NCI-H2227 treated with DMSO at 0.1 percent for 48 hours (cell line): ENCODE measurements around the gene SMIM23.

Experiments
- DNase-seq: peaks from one replicate; lab custom pipeline; 2025; lab: John Stamatoyannopoulos, UW

Gene SMIM23

GRCh38 chr5:171816666-171817065 is 31.0 kb downstream of the SMIM23 start:
- no peak for DNase-seq

GRCh38 chr5:171820561-171820960 is 34.9 kb downstream of the SMIM23 start:
- DNase-seq = no peak

DNA sequence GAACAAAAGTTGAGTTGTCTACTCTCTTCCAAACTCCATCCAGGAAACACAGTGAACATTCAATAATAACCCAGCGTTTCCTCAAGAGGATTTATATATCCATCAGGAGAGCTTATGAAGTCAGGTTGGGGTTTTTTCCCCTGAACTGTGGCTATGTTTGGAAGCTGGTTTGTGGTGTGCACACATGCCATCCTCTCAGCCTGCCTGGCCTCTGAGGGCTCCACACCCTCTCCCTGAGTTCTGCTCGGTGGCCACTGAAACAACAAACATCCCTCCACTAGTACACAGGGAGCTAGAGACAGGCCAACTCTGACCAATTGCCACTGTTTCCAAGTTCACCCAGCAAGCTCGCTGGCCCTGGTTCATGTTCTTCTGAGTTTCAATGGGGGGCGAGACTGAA is 35.7 kb downstream of the SMIM23 start:
- DNase-seq = no peak

DNA sequence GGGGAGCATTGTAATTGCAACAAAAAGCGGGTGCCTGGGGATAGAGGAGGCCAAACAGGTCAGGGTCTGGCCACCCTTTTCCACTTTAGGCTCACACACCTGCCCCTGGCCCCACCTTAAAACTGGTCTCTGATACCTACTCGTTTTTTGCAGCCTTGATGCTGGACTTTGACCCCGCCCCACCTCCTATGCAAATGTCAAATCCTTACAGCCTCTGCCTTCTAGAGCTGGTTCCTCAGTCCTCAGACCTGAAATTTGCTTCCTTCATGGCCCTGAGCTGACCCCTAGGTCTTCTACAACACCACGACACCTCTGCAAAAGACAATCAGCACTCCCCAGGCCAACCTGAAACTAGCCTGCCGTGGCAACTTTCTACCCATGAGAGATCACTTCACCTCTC is 37.7 kb downstream of the SMIM23 start:
- DNase-seq = no peak

DNA sequence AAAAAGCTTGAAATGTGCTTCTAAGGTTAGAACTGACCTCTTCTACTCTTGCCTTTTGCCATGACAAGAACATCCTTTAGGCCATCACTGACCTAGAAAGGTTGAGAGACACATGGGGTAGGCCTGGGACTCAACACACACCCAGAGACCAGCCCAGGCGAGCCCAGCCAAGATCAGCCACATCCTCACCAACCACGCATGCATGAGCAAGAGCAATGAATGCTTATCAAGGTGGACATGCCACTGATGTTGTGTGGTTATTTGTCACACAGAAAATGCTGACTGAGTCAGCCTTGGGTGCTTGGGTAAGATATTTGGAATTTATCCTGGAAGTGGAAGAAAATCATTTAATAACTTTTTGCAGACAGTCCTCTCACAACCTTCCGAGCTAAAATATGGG is 39.4 kb downstream of the SMIM23 start:
- DNase-seq = no peak

DNA sequence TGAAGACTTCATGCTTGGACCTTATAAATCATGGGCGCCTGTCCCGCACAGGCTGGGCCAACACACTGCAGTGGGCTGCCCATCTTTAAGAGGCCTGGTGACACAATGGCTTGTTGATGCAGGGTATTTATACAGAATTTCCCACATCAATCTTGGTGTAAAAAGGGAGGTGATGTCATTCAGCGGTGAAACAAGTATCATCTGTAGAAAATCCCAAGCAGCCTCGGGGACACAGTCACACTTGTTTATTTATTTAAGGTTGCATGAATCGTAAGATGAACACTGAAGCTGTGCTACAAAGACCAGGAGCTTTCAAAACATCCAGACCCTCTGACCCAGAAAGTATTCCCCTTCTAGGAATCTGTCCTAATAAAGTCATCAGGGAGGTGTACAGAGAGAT is 40.5 kb downstream of the SMIM23 start:
- DNase-seq = no peak

DNA sequence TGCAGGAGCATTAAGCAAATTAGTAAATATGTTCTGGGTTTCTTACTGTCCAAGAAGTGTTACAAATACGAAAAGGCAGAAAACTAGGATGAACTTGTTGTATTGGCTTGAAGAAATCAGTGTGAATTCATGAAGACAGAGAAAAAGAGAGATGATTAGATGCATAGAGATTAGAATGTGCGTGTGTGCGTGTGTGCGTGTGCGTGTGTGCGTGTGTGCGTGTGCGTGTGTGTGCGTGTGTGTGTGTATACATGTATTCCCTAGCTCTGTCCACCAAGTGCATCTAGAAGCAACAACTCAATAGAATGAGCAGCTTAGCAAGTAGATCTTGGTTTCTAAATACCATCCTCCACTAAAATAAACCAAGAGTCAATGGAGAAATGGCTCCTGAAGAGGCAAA is 41.5 kb downstream of the SMIM23 start:
- DNase-seq = no peak

DNA sequence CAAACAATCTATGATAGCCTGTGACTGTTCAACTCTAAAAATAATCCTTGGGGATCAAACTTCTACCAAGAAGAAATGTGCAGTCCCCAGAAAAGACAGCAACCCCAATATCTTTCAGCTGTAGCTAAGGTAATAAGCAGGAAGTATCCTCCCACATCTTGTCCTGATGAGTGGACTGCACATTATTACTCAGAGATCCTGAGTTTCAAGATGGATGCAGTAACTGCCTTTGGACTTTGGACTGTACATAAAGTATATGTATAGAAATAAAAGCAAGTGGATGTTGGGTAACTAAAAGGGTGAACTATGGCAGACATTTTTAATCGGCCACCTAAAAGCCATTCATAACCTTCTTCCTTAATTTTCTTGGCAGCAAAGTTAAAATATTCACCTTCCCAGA is 45.1 kb downstream of the SMIM23 start:
- no peak for DNase-seq

- no peak for DNase-seq
Observed at GRCh38 chr5:171832775-171833174, 47.2 kb downstream of the SMIM23 start.

DNA sequence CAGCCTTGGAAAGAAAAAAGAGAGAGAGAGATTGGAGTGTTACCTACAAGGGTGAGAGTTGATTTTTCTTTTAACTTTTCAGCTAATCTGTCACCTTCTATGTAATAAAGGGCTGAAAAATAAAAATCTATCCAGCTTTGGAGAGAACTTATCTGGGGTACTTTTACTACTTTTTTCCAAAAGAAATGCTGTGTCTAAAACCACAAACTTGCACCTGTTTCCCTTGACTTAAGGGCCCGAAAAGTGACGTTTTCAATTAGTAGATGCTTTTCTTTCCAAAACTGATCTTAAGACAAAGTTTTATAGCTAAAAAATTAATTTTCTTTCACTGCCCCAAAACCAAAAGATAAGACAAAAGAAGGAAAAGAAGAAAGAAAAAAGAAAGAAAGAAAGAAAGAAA is 48.8 kb downstream of the SMIM23 start:
- no peak for DNase-seq

DNA sequence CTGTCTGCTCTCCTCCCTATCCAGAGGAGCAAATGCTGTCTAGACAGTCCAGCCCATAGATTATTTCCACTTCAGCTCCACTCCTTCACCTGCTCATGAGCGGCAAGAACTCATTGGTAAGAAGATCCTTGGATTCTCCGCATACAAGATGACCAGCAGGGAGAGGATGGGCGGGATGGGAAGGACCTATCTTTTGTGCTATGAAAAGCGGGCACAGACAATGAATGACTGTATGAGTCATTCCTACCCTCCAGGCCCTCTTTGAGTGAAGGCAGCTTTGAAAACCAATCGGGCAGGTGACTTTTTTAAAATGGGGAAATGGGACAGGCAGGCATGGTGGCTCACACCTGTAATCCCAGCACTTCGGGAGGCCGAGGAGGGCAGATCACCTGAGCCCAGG is 49.4 kb downstream of the SMIM23 start:
- no peak for DNase-seq

- no peak for DNase-seq
Observed at GRCh38 chr5:171837522-171837921, 51.9 kb downstream of the SMIM23 start.

GRCh38 chr5:171838066-171838465 is 52.4 kb downstream of the SMIM23 start:
- no peak for DNase-seq

- DNase-seq = no peak
Observed at GRCh38 chr5:171839112-171839511, 53.5 kb downstream of the SMIM23 start.

DNA sequence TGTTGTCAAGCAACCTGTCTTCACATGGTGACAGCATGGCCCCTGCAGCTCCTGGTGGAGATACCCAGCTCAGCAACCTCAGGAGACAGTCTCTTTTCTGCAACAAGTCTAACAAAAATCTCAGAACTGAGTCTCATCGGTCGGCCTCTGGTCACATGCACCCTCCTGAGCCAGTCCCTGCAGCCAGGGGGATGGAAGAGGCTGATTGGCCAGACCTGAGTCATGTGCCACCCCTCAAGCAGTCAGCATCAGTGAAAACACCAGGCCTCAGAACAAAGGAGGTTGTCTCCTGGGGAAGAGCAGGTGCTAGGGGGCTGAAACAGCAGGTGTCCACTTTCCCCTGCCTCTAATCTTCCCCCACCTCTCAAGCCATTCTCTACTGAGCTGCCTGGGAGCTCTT is 54.4 kb downstream of the SMIM23 start:
- DNase-seq = no peak
